Fibroblast of villous mesenchyme (primary cell): ENCODE measurements around the gene PLEKHH1. TPM values are rescaled to one million over a fixed set of nuclear protein-coding genes. Genes with fewer than 3 reads are reported as not detected.

Experiments used
- DNase-seq: peaks from one replicate; pipeline ENCODE4 v3.0.0-alpha.2; 2010; ENCODE audit warnings: low read depth
- H3K4me3 ChIP-seq: 2 replicates; pipeline ENCODE4 v1.5.1; 2011; ENCODE audit warnings: low read depth, mild to moderate bottlenecking, low read length
- total RNA-seq: library from RNA; depleted of rRNA; stranded (reverse); fragments of >200 nt; gene quantifications from 2 replicates; pipeline ENCODE4 v1.2.3, GENCODE V29; 2012
- TF ChIP-seq, protein P1 (sequence below): IDR thresholded peaks from 2 replicates; pipeline ENCODE4 v1.5.1; 2012; ENCODE audit warnings: low read depth, mild to moderate bottlenecking, low read length; ENCODE audit not compliant: insufficient read depth

PLEKHH1 gene
- total RNA-seq, 1 donor: 0.43 TPM

DNA sequence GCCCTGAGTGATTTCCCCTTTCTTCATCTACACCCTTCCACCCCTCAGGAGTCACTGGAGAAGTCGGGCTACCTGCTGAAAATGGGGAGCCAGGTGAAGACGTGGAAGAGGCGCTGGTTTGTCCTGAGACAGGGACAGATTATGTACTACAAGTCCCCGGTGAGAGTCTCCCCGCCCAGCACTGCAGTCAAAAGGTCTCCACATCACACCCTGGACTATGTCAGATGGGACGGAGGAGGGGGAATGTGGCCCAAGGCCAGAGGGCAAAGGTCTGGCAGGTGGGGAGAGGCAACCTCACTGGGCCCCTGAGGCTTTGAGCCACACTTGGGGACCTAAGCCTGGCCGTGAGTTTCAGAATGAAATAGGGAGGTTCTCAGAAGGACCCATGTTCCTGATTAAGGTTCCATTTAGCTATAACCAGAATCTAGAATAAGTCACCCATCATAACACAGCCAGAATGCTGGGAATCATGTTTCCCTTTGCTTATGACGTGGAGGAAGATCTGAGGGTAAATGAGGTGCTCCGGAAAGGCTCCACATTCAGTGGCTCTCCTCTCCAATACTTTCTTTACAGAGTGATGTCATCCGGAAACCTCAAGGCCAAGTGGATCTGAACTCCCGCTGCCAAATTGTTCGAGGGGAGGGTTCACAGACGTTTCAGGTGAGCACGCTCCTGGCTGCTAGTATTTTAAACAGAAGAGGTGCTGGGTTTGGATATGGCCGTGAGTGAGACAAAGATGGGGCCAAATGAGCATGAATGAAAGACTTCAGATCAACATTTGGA lies 40.3 kb downstream of the PLEKHH1 start:
- DNase-seq: no peak
- TF ChIP-seq, protein P1, sequence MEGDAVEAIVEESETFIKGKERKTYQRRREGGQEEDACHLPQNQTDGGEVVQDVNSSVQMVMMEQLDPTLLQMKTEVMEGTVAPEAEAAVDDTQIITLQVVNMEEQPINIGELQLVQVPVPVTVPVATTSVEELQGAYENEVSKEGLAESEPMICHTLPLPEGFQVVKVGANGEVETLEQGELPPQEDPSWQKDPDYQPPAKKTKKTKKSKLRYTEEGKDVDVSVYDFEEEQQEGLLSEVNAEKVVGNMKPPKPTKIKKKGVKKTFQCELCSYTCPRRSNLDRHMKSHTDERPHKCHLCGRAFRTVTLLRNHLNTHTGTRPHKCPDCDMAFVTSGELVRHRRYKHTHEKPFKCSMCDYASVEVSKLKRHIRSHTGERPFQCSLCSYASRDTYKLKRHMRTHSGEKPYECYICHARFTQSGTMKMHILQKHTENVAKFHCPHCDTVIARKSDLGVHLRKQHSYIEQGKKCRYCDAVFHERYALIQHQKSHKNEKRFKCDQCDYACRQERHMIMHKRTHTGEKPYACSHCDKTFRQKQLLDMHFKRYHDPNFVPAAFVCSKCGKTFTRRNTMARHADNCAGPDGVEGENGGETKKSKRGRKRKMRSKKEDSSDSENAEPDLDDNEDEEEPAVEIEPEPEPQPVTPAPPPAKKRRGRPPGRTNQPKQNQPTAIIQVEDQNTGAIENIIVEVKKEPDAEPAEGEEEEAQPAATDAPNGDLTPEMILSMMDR: no peak

DNA sequence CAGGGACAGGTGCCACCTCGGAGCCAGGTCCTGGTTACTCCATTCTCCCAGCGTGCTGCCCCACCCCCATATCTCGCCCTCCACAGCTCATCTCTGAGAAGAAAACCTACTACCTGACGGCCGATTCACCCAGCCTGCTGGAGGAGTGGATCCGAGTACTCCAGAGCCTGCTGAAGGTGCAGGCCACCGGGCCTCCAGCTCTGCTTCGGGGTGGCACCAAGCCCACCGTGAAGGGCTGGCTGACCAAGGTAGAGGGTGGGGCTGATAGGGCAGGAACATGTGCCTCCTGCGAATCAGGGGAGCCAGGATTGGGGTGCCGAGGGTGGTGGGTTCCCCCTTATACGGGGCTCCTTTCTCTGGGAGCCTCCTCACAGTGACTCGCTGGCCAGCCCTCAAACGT lies 41.1 kb downstream of the PLEKHH1 start:
- TF ChIP-seq, protein P1: no peak
- no peak overlapping the region for H3K4me3 ChIP-seq
- DNase-seq: no peak

More for the DNA sequence above, 40.3 kb downstream of the PLEKHH1 start:
- H3K4me3 ChIP-seq: no peak overlapping the region

DNA sequence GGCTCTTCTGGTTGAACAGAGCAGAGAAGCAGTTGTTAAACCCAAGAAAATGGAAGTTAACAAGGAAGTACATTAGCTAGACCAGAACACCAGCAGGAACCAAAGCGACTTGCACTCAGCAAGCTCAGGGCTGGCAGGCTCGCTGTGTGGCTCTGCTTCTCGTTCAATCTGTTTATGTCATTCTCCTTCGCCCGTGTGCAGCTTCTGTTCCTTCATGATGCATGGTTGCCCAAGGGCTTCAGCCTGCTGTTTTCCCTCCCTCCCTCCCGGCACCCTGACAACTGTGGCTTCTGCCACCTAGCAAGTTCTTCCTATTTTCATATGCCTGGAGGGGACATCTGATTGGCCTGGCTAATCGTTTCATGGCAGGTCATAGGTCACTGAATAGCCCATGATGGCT lies 41.7 kb downstream of the PLEKHH1 start:
- DNase-seq: no peak
- H3K4me3 ChIP-seq: no peak overlapping the region
- TF ChIP-seq, protein P1: no peak

DNA sequence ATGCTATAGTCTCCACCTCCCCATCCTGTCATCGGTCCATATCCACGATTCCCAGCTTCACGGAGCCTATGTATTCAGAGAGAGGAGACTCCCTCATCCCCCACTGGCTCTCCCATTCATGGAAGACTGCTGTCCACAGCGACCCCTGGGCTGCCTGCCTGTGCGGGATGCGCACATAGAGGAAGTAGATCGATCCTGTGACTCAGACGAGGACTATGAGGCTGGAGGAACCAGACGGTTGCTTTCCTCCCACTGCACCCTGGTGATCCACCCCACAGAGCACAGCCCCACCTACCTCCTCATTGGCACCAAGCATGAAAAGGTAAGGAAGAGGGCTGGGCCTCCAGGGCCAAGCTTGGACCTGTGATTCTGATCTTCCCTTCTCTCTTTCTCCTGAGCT lies 42.6 kb downstream of the PLEKHH1 start:
- DNase-seq: no peak
- TF ChIP-seq, protein P1: no peak
- H3K4me3 ChIP-seq: no peak overlapping the region

DNA sequence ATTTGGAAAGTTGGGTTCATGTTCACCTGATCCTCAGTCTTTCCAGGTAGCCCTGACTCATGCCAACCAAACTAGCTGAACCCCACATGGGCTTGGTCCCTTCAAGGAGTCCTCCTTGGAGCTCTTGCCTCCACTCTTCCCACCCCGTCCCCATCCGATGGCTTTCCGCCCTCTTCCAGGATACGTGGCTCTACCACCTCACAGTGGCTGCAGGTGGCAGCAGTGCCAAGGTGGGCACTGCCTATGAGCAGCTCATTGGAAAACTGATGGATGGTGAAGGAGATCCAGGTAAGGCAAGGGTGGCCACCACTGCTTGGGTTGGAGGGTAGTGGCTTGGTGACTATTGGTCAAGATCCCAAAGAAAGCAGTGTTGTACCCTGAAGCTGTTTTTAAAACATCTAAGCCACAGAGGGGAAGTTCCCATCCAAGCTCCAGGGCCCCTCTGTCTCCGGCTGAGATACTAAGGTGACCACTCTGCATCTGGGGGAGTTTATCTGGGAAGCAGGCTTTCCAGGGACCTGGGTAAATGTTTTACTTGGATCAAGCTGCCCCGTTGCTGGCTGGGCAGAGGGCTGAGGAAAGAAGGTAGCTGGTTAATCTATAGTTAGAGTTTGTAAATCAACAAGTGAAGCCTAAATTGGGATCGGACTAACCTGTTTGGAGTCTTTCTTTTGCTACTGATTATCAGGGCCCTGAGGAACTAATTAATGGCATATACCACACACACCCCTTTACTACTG lies 43.3 kb downstream of the PLEKHH1 start:
- DNase-seq: no peak
- TF ChIP-seq, protein P1: no peak
- H3K4me3 ChIP-seq: no peak overlapping the region

DNA sequence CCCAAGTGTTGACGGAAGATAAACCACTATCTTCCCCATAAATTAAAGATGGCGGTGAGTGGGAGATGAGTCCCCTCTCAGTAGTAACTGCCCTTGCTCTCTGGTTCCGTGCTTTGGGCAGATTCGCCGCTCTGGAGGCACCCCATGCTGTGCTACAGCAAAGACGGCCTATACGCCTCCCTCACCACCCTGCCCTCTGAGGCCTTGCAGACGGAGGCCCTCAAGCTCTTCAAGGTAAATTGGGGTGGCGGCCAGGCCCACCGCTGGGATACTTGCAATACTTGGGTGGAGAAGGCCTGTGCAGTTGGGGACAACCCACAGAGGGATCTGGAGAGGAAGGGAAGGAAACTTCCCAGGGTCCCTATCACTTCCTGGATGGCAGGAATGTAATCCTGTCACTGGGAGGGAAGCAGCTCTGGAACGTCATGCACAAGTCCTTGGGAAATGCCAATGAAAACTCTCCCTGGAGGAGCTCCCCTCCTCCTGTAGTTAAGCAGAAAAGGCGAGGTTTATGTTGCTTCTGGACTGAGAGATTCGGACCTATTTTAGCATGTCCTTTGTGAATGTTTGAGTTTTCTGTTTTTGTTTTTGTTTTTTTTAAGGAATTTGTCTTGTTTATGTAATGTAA lies 44.2 kb downstream of the PLEKHH1 start:
- DNase-seq: peak; percentile 12
- TF ChIP-seq, protein P1: no peak

More for the DNA sequence above, 44.2 kb downstream of the PLEKHH1 start:
- no peak overlapping the region for H3K4me3 ChIP-seq
